Esophagus squamous epithelium (tissue), 5 donors: Measurements from ENCODE around the gene PALD1. TPM values are rescaled to one million over a fixed set of nuclear protein-coding genes. Genes with fewer than 3 reads are reported as not detected.

Experiments
- DNase-seq: peaks from one replicate; lab custom pipeline; 2025; lab: John Stamatoyannopoulos, UW
- H3K27ac ChIP-seq, 4 donors: fragments of 200-600 bp; sonication (generic); one replicate each; pipeline ENCODE4 v1.5.1; 2016 to 2019; ENCODE audit warnings: mild to moderate bottlenecking in 1 of 4
- H3K27me3 ChIP-seq, 4 donors: fragments of 200-600 bp; sonication (generic); 1 replicate in 3 of 4; 2 replicates in 1 of 4; pipeline versions ENCODE4 v1.5.1 to v1.6.0; 2017 to 2021; ENCODE audit warnings: antibody characterized with exemption in 1 of 4
- H3K36me3 ChIP-seq, 3 donors: fragments of 200-600 bp; sonication (generic); one replicate each; pipeline ENCODE4 v1.5.1; 2016 to 2019
- H3K4me1 ChIP-seq, 3 donors: fragments of 200-600 bp; sonication (generic); one replicate each; pipeline ENCODE4 v1.5.1; 2017 to 2019
- H3K4me3 ChIP-seq, 4 donors: fragments of 200-600 bp; sonication (generic); 1 replicate in 3 of 4; 2 replicates in 1 of 4; pipeline ENCODE4 v1.5.1; 2016 to 2019; ENCODE audit warnings: mild to moderate bottlenecking in 2 of 4, moderate library complexity in 1 of 4
- H3K9me3 ChIP-seq, 3 donors: fragments of 200-600 bp; sonication (generic); one replicate each; pipeline ENCODE4 v1.5.1; 2016 to 2019
- POLR2A ChIP-seq, 4 donors: fragments of 450-650 bp; IDR thresholded peaks; one replicate each; pipeline ENCODE4 v1.6.1; 2017; ENCODE audit warnings: antibody characterized with exemption in 4 of 4, mild to moderate bottlenecking in 4 of 4, moderate library complexity in 3 of 4
- WGBS, 2 donors: methylation state at CpG; one replicate each; pipeline ENCODE4 v1.1.5; 2018; 5-methylcytosine and 5-hydroxymethylcytosine counted together
- intact Hi-C: fragments of 100-400 bp; cut with DNase I; formaldehyde crosslinking; loops from one replicate; pipeline ENCODE4 v1.15.0; 2022
- total RNA-seq, 4 donors: library from RNA; depleted of rRNA; stranded (reverse); fragments of >200 nt; gene quantifications; one replicate each; pipeline ENCODE4 v1.1.0, GENCODE V29; 2016
- TF ChIP-seq, protein P1 (sequence below), 6 experiments: fragments of 450-650 bp in 4 of 6; fragments of 200-600 bp in 2 of 6; sonication (generic) in 2 of 6; IDR thresholded peaks; one replicate each; pipeline ENCODE4 v1.5.1; 2016 to 2019; ENCODE audit warnings: antibody characterized with exemption in 6 of 6, mild to moderate bottlenecking in 4 of 6, moderate library complexity in 4 of 6
- donor health status: DM: yes; HTN: yes; CAD: no.

Gene PALD1
- total RNA-seq, 4 donors from 2014 or later: 2.6 to 11.3 (median 4.5) TPM

DNA sequence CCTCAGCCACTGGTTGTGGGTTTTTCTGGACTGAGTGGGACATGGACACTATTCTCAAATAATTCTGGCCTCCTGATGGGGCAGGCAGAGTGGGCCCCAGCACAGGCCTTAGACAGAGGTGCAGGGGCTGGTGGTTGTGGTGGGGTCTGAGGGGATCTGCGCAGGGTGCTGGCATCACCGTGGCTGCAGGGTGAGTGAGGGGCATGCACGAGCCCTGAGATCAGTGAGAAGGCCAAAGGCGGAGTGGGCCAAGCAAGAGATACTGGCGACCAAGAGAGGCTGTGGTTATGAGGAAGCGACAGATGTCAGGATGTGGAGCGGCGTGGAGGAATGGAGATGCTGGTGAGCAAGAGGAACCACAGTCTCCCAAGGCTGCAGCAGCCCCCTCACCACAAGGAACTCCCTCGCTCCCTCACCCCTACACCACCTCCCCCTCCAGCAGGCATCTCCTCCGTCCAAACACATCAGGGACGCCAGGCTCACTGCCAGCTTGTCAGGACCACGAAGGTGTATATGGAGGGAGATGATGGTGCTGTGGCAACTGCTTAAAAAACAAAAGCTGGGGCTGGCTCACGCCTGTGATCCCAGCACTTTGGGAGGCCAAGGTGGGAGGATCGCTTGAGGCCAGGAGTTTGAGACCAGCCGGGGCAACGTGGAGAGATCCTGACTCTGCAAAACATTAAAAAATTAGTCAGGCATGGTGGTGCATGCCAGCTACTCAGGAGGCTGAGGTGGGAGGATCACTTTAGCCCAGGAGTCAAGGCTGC lies 114.4 kb downstream of the PALD1 start:
- H3K4me3 ChIP-seq: no peak overlapping the region
- H3K9me3 ChIP-seq: no peaks in the 10 kb centered on the region
- no peaks in the 10 kb centered on the region for H3K36me3 ChIP-seq
- 67 to 82% methylated on average over 11 to 15 of the region's 16 CpGs for WGBS, 2 donors
- peaks cover 0 to 25% (median 3%) of the 10 kb centered on the region in 3 donors for H3K4me1 ChIP-seq
- DNase-seq: no peak
- no peak overlapping the region for H3K27ac ChIP-seq
- H3K27me3 ChIP-seq: no peaks in the 10 kb centered on the region
- intact Hi-C loops: no loop called here
- TF ChIP-seq, protein P1, sequence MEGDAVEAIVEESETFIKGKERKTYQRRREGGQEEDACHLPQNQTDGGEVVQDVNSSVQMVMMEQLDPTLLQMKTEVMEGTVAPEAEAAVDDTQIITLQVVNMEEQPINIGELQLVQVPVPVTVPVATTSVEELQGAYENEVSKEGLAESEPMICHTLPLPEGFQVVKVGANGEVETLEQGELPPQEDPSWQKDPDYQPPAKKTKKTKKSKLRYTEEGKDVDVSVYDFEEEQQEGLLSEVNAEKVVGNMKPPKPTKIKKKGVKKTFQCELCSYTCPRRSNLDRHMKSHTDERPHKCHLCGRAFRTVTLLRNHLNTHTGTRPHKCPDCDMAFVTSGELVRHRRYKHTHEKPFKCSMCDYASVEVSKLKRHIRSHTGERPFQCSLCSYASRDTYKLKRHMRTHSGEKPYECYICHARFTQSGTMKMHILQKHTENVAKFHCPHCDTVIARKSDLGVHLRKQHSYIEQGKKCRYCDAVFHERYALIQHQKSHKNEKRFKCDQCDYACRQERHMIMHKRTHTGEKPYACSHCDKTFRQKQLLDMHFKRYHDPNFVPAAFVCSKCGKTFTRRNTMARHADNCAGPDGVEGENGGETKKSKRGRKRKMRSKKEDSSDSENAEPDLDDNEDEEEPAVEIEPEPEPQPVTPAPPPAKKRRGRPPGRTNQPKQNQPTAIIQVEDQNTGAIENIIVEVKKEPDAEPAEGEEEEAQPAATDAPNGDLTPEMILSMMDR (IDR thresholded peaks at IDR 0.05): no peak
- TF ChIP-seq POLR2A (IDR thresholded peaks at IDR 0.05): no peak

GRCh38 chr10:70593513-70593890 lies 114.9 kb downstream of the PALD1 start:
- H3K4me1 ChIP-seq: peaks cover 0 to 25% (median 3%) of the 10 kb centered on the region in 3 donors
- TF ChIP-seq POLR2A (IDR thresholded peaks at IDR 0.05): no peak
- TF ChIP-seq, protein P1 (IDR thresholded peaks at IDR 0.05): no peak
- no peak overlapping the region for H3K4me3 ChIP-seq
- H3K27ac ChIP-seq: no peak overlapping the region
- no peaks in the 10 kb centered on the region for H3K9me3 ChIP-seq
- DNase-seq: no peak
- H3K27me3 ChIP-seq: no peaks in the 10 kb centered on the region
- intact Hi-C loops: no loop called here
- no peaks in the 10 kb centered on the region for H3K36me3 ChIP-seq
- WGBS, 2 donors: 85 to 91% methylated on average over 7 of the region's 7 CpGs

DNA sequence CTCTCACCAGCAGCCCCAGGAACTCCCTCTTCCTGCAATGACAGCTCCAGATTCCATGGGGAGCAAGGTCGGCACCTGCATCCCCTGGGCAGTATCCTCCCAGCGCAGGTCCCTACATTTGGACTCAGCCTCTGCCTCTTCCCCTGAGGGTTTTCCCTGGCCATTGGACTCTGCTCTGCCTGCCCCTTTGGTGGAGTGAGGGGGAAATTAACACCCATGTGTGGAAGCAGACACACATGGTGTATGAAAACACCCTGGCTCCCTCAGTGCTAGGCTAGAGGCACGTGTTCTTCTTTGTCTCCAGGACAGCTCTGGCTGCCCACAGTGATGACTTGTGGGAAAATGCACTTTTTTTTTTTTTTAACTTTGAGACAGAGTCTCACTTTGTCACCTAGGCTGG lies 115.6 kb downstream of the PALD1 start:
- no peak overlapping the region for H3K4me3 ChIP-seq
- no peak for DNase-seq
- intact Hi-C loops: no loop called here
- no peak overlapping the region for H3K27ac ChIP-seq
- peaks cover 0 to 25% (median 3%) of the 10 kb centered on the region in 3 donors for H3K4me1 ChIP-seq
- 87 to 88% methylated on average over 2 to 3 of the region's 3 CpGs for WGBS, 2 donors
- TF ChIP-seq, protein P1 (IDR thresholded peaks at IDR 0.05): no peak
- no peak for TF ChIP-seq POLR2A (IDR thresholded peaks at IDR 0.05)
- no peaks in the 10 kb centered on the region for H3K27me3 ChIP-seq
- no peaks in the 10 kb centered on the region for H3K36me3 ChIP-seq
- H3K9me3 ChIP-seq: no peaks in the 10 kb centered on the region

GRCh38 chr10:70595566-70596016 lies 117.0 kb downstream of the PALD1 start:
- TF ChIP-seq, protein P1 (IDR thresholded peaks at IDR 0.05): no peak
- no peak for TF ChIP-seq POLR2A (IDR thresholded peaks at IDR 0.05)
- 85 to 100% methylated on average over 2 to 5 of the region's 5 CpGs for WGBS, 2 donors
- Histone ChIP-seq H3K4me1 (peaks cover 0 to 12% (median 0%) of the 10 kb centered on the region in 3 donors), H3K36me3 (no peaks in the 10 kb centered on the region), H3K9me3 (no peaks in the 10 kb centered on the region), H3K27ac (no peak overlapping the region), H3K27me3 (no peaks in the 10 kb centered on the region), H3K4me3 (no peak overlapping the region)
- intact Hi-C loops: no loop called here
- no peak for DNase-seq

GRCh38 chr10:70596110-70596798 lies 117.7 kb downstream of the PALD1 start:
- H3K4me3 ChIP-seq: no peak overlapping the region
- intact Hi-C loops: no loop called here
- peaks cover 0 to 12% (median 0%) of the 10 kb centered on the region in 3 donors for H3K4me1 ChIP-seq
- no peaks in the 10 kb centered on the region for H3K36me3 ChIP-seq
- WGBS, 2 donors: 75 to 78% methylated on average over 8 of the region's 14 CpGs
- DNase-seq: no peak
- H3K27ac ChIP-seq: no peak overlapping the region
- no peaks in the 10 kb centered on the region for H3K9me3 ChIP-seq
- H3K27me3 ChIP-seq: no peaks in the 10 kb centered on the region
- TF ChIP-seq POLR2A (IDR thresholded peaks at IDR 0.05): no peak
- TF ChIP-seq, protein P1 (IDR thresholded peaks at IDR 0.05): no peak
